Measurements from ENCODE around the gene HDAC4.

Gene HDAC4

DNA sequence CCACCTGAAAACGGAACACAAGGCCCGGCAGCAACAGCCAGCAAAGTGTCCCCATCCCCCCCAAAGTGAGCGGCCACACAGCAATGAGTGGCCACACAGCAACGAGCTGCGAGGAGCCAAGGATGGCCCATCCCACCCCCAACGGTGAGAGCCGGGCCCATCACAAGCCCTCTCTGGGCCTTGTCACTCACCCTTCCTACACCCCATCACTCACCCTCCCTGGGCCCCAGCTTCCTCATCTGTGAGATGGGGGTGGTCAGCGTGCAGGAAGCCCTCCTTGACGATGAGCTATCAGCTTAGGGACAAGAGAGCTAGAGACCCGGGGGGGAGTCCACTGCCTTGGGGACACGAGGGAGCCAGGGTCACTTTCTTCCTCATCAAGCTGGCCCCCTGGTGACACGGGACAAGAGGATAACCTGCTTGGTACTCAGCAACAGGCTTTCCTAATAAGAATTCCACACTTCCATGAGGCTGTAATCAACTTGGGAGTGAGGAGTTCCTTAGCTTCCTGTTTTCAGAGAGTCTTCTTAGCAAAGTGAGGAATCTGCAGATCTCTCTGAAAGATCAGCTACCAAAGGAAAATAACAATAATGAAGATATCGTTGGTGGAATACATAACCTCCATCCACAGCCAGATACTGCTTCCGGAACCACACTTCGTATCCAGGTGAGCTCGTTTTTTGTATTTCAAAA is 92.8 kb downstream of the HDAC4 start:
- no peak overlapping the region for H3K27ac ChIP-seq (ENCODE audit: insufficient read depth, low read length, poor library complexity, severe bottlenecking)
- H3K27me3 ChIP-seq (replicated peaks; ENCODE audit: control insufficient read depth, insufficient read depth, low read length, poor library complexity, severe bottlenecking) = no peaks in the 10 kb centered on the region
- no peaks in the 10 kb centered on the region for H3K36me3 ChIP-seq (ENCODE audit: control insufficient read depth, insufficient read depth, low read length)
- H3K4me3 ChIP-seq (ENCODE audit: insufficient read depth, low read depth, low read length, poor library complexity, severe bottlenecking) = no peak overlapping the region
- H3K9me3 ChIP-seq (ENCODE audit: control insufficient read depth, low read length) = no peaks in the 10 kb centered on the region
- no peaks in the 10 kb centered on the region for H3K4me1 ChIP-seq (ENCODE audit: control insufficient read depth, insufficient read depth, low read length, poor library complexity, severe bottlenecking)
- no peak for DNase-seq

GRCh38 chr2:239307221-239307569 is 93.6 kb downstream of the HDAC4 start:
- H3K27ac ChIP-seq (ENCODE audit: insufficient read depth, low read length, poor library complexity, severe bottlenecking) = no peak overlapping the region
- no peak for DNase-seq

DNA sequence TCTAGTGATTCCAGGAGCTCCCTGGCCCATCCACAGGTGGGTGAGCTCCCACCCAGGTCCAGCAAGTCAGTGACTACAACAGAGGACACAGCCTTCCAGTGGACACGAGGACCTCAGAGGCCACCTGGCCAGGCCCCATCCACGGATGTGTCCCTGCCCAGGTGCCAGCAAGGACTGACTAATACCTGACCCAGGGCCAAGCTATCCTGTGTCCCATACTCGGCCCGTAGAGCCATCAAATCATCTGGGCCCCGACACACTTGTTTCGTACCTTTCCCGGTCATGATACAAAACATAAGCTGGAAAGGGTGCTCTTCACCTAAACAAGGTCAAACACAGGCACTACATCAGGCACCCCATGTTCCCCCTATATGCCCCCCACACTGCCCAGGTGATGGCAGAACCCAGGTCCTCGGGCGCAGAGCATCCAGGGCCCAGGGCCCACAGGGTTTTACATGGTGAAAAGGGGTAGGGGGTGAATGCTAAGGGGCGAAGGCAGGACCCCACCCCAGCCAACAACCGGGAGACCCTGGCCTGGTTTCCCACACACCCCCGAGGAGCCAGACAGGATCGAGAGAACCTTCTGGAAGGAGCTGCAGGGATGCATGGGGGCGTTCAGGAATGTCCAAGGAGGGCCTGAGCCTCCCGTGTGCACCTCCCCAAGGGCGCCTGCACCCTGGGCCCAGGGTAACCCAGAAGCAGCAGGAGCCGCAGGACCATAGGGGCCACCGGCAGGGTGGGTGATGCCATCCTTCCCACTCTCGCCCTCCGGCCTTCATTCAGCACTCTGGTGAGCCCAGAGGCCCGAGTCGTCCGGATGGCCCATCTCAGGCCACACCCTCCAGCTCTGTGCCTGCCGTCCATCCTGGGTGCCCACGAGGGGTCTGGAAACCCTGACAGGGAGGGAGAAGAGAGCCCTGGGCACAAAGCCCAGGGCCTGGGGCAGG is 94.3 kb downstream of the HDAC4 start:
- Histone ChIP-seq H3K4me3 (ENCODE audit: insufficient read depth, low read depth, low read length, poor library complexity, severe bottlenecking) (no peak overlapping the region), H3K36me3 (ENCODE audit: control insufficient read depth, insufficient read depth, low read length) (no peaks in the 10 kb centered on the region), H3K27ac (ENCODE audit: insufficient read depth, low read length, poor library complexity, severe bottlenecking) (no peak overlapping the region), H3K27me3 (replicated peaks; ENCODE audit: control insufficient read depth, insufficient read depth, low read length, poor library complexity, severe bottlenecking) (no peaks in the 10 kb centered on the region), H3K9me3 (ENCODE audit: control insufficient read depth, low read length) (no peaks in the 10 kb centered on the region), H3K4me1 (ENCODE audit: control insufficient read depth, insufficient read depth, low read length, poor library complexity, severe bottlenecking) (no peaks in the 10 kb centered on the region)
- DNase-seq = no peak

More at GRCh38 chr2:239307221-239307569, 93.6 kb downstream of the HDAC4 start:
- H3K36me3 ChIP-seq (ENCODE audit: control insufficient read depth, insufficient read depth, low read length) = no peaks in the 10 kb centered on the region
- no peaks in the 10 kb centered on the region for H3K27me3 ChIP-seq (replicated peaks; ENCODE audit: control insufficient read depth, insufficient read depth, low read length, poor library complexity, severe bottlenecking)
- H3K9me3 ChIP-seq (ENCODE audit: control insufficient read depth, low read length) = no peaks in the 10 kb centered on the region
- no peaks in the 10 kb centered on the region for H3K4me1 ChIP-seq (ENCODE audit: control insufficient read depth, insufficient read depth, low read length, poor library complexity, severe bottlenecking)
- no peak overlapping the region for H3K4me3 ChIP-seq (ENCODE audit: insufficient read depth, low read depth, low read length, poor library complexity, severe bottlenecking)

DNA sequence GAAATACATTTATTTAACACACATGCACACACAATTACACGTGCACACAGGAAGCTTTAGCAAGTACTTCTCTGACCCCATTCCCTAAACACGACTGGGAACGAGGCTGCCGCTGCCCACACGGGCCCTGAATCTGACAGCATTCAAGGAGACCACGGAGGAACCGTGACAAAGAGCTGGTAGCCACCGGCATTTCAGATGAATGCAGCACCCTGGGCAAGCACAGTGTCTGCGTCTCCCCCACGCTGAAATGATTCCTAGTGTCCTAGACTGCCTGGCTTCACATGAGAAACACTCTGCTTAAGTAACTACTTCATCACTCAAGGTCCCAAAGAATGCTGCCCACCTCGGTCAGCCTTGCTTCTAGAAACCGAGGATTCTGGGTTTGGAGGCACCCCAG is 95.0 kb downstream of the HDAC4 start:
- Histone ChIP-seq H3K4me3 (ENCODE audit: insufficient read depth, low read depth, low read length, poor library complexity, severe bottlenecking) (no peak overlapping the region), H3K4me1 (ENCODE audit: control insufficient read depth, insufficient read depth, low read length, poor library complexity, severe bottlenecking) (no peaks in the 10 kb centered on the region), H3K27me3 (replicated peaks; ENCODE audit: control insufficient read depth, insufficient read depth, low read length, poor library complexity, severe bottlenecking) (no peaks in the 10 kb centered on the region), H3K36me3 (ENCODE audit: control insufficient read depth, insufficient read depth, low read length) (no peaks in the 10 kb centered on the region), H3K27ac (ENCODE audit: insufficient read depth, low read length, poor library complexity, severe bottlenecking) (no peak overlapping the region), H3K9me3 (ENCODE audit: control insufficient read depth, low read length) (no peaks in the 10 kb centered on the region)
- DNase-seq = no peak

- H3K27ac ChIP-seq (ENCODE audit: insufficient read depth, low read length, poor library complexity, severe bottlenecking) = no peak overlapping the region
- no peaks in the 10 kb centered on the region for H3K36me3 ChIP-seq (ENCODE audit: control insufficient read depth, insufficient read depth, low read length)
- H3K4me1 ChIP-seq (ENCODE audit: control insufficient read depth, insufficient read depth, low read length, poor library complexity, severe bottlenecking) = no peaks in the 10 kb centered on the region
- H3K9me3 ChIP-seq (ENCODE audit: control insufficient read depth, low read length) = no peaks in the 10 kb centered on the region
- H3K4me3 ChIP-seq (ENCODE audit: insufficient read depth, low read depth, low read length, poor library complexity, severe bottlenecking) = no peak overlapping the region
- no peak for DNase-seq
- H3K27me3 ChIP-seq (replicated peaks; ENCODE audit: control insufficient read depth, insufficient read depth, low read length, poor library complexity, severe bottlenecking) = no peaks in the 10 kb centered on the region
These were observed 95.6 kb downstream of the HDAC4 start for GRCh38 chr2:239305222-239305575.

DNA sequence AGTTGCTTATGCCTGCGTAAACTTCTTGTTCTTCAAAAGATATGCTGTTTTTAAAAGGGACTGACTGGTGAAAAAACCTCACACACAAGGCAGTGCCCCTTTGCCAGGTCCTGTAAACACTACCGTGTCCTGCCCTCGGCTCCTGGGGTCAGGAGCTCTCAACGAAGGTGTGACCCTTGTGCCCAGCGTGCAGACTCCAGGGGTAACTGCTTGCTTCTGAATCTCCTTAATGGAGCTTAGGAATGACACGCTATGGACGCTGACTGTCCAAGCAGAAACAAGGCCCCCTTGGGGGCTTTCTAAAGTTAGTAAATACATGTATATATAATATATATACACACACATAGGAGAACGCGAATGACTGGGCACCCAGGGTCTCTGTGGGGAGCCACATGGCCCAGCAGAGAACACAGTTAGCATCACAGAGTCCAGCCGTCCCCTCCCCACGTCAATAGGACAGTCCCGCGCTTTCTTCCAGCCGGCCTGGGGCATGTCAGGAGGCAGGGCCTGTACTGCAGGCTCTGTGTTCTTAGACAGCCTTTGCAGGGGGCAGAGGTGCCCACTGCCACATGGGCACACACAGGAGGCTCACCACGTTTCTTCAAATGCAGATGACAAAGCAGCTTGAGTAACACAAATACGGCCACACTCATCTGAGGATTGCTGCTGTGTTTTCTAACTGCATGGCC is 96.1 kb downstream of the HDAC4 start:
- Histone ChIP-seq H3K4me3 (ENCODE audit: insufficient read depth, low read depth, low read length, poor library complexity, severe bottlenecking) (no peak overlapping the region), H3K4me1 (ENCODE audit: control insufficient read depth, insufficient read depth, low read length, poor library complexity, severe bottlenecking) (no peaks in the 10 kb centered on the region), H3K9me3 (ENCODE audit: control insufficient read depth, low read length) (no peaks in the 10 kb centered on the region), H3K27ac (ENCODE audit: insufficient read depth, low read length, poor library complexity, severe bottlenecking) (no peak overlapping the region), H3K36me3 (ENCODE audit: control insufficient read depth, insufficient read depth, low read length) (no peaks in the 10 kb centered on the region), H3K27me3 (replicated peaks; ENCODE audit: control insufficient read depth, insufficient read depth, low read length, poor library complexity, severe bottlenecking) (no peaks in the 10 kb centered on the region)
- no peak for DNase-seq

GRCh38 chr2:239303711-239304532 is 96.9 kb downstream of the HDAC4 start:
- Histone ChIP-seq H3K27ac (ENCODE audit: insufficient read depth, low read length, poor library complexity, severe bottlenecking) (no peak overlapping the region), H3K9me3 (ENCODE audit: control insufficient read depth, low read length) (no peaks in the 10 kb centered on the region), H3K27me3 (replicated peaks; ENCODE audit: control insufficient read depth, insufficient read depth, low read length, poor library complexity, severe bottlenecking) (no peaks in the 10 kb centered on the region), H3K4me3 (ENCODE audit: insufficient read depth, low read depth, low read length, poor library complexity, severe bottlenecking) (no peak overlapping the region), H3K4me1 (ENCODE audit: control insufficient read depth, insufficient read depth, low read length, poor library complexity, severe bottlenecking) (no peaks in the 10 kb centered on the region), H3K36me3 (ENCODE audit: control insufficient read depth, insufficient read depth, low read length) (no peaks in the 10 kb centered on the region)
- no peak for DNase-seq

DNA sequence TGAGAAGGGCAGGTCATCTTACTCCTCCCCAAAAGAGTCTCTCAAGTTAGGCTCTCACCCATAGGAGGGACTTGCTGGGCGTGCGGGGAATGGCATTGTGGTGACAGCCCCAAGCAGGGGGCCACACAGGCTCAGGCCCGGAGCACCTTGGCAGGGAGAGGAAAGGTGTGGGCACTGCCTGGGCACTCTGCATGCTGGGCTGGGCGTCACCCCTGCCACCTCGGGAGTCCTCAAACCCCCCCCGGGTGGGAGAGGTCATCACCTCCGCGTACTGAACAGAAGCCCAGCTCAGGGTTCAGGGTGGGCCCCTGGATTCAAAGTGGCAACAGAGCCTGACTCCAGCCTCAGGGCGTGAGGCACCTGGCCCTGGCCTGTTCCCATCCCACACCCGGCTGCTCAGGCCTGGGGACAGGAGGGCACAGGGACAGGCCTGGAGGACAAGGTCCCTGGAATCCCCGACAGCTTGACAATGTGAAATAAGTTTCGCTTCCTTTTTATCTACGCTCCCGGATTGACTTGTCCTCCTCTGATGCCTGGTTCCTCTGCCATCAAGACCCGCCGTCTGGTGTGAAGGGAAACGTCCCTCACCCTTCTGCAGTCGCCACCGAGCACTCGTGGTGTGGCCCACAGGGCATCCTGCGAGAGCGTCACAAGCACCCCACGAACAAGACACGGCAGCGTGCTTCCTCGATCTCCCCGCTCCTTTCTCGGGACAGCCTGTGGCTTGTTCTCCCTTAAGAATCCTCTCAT is 97.8 kb downstream of the HDAC4 start:
- Histone ChIP-seq H3K4me1 (ENCODE audit: control insufficient read depth, insufficient read depth, low read length, poor library complexity, severe bottlenecking) (peaks cover 3% of the 10 kb centered on the region), H3K27me3 (replicated peaks; ENCODE audit: control insufficient read depth, insufficient read depth, low read length, poor library complexity, severe bottlenecking) (no peaks in the 10 kb centered on the region), H3K36me3 (ENCODE audit: control insufficient read depth, insufficient read depth, low read length) (no peaks in the 10 kb centered on the region), H3K9me3 (ENCODE audit: control insufficient read depth, low read length) (no peaks in the 10 kb centered on the region), H3K4me3 (ENCODE audit: insufficient read depth, low read depth, low read length, poor library complexity, severe bottlenecking) (no peak overlapping the region), H3K27ac (ENCODE audit: insufficient read depth, low read length, poor library complexity, severe bottlenecking) (no peak overlapping the region)
- DNase-seq = no peak
